Thyroid gland (tissue), 4 donors: ENCODE measurements around the gene FAR2.

Source experiments
- CTCF ChIP-seq, 6 experiments: fragments of 200-600 bp in 3 of 6; fragments of 450-650 bp in 3 of 6; sonication (generic) in 3 of 6; IDR thresholded peaks; one replicate each; pipeline ENCODE4 v1.5.1; 2016 to 2019; ENCODE audit warnings: antibody characterized with exemption in 6 of 6, mild to moderate bottlenecking in 2 of 6, inconsistent platforms in 1 of 6, moderate library complexity in 1 of 6
- POLR2A ChIP-seq, 2 donors: fragments of 450-650 bp; IDR thresholded peaks; one replicate each; pipeline ENCODE4 v1.6.1; 2017; ENCODE audit warnings: antibody characterized with exemption in 2 of 2, mild to moderate bottlenecking in 2 of 2, moderate library complexity in 1 of 2

GRCh38 chr12:29223956-29224543, 75.0 kb downstream of the FAR2 start:
- TF ChIP-seq CTCF (IDR thresholded peaks at IDR 0.05) (no peak), POLR2A (IDR thresholded peaks at IDR 0.05) (no peak)
